PC-9 (cell line): Measurements from ENCODE around the gene NR4A1. TPM values are rescaled to one million over a fixed set of nuclear protein-coding genes. Genes with fewer than 3 reads are reported as not detected.

Source experiments
- BruUV-seq: library from RNA; stranded (reverse); fragments of 400-500 nt; replicated peaks from 2 replicates; lab custom pipeline; 2021; lab: Mats Ljungman, UMichigan
- CTCF ChIA-PET: fragments of 300-600 bp; sonication (Branson Sonifier 250); formaldehyde crosslinking; loops from one replicate; lab custom pipeline; 2022; ENCODE audit warnings: antibody characterized with exemption; lab: Charles Lee
- POLR2A ChIA-PET: fragments of 300-600 bp; sonication (Branson Sonifier 250); formaldehyde crosslinking; loops from one replicate; lab custom pipeline; 2022; ENCODE audit warnings: antibody characterized with exemption; ENCODE audit not compliant: unreplicated experiment; lab: Charles Lee
- DNase-seq, 2 experiments: peaks; one replicate each; pipeline versions ENCODE4 v3.0.0 to v3.0.0-alpha.2; 2015 to 2022; ENCODE audit warnings: mixed read lengths in 1 of 2
- H2AFZ ChIP-seq: fragments of 200-600 bp; sonication (generic); 2 replicates; pipeline ENCODE4 v1.8.1; 2017; ENCODE audit warnings: antibody characterized with exemption
- H3F3A ChIP-seq: fragments of 200-600 bp; sonication (generic); 2 replicates; pipeline ENCODE4 v1.8.1; 2017; ENCODE audit warnings: antibody characterized with exemption, mild to moderate bottlenecking, low read depth; ENCODE audit not compliant: insufficient read depth
- H3K27ac ChIP-seq: fragments of 200-600 bp; sonication (generic); 2 replicates; pipeline ENCODE4 v1.6.1; 2016; ENCODE audit warnings: mixed run types
- H3K27me3 ChIP-seq: fragments of 200-600 bp; sonication (generic); 2 replicates; pipeline ENCODE4 v1.6.1; 2016; ENCODE audit warnings: low read depth, mixed run types; ENCODE audit not compliant: insufficient read depth
- H3K36me3 ChIP-seq: fragments of 200-600 bp; sonication (generic); 2 replicates; pipeline ENCODE4 v1.6.1; 2016; ENCODE audit warnings: low read depth, mixed run types
- H3K4me1 ChIP-seq: fragments of 200-600 bp; sonication (generic); replicated peaks from 2 replicates; pipeline ENCODE4 v1.6.1; 2016; ENCODE audit warnings: mixed run types; ENCODE audit not compliant: insufficient read depth
- H3K4me2 ChIP-seq: fragments of 200-600 bp; sonication (generic); 2 replicates; pipeline ENCODE4 v1.6.1; 2017; ENCODE audit warnings: mixed run types
- H3K4me3 ChIP-seq: fragments of 200-600 bp; sonication (generic); 2 replicates; pipeline ENCODE4 v1.6.1; 2016; ENCODE audit warnings: mixed run types
- H3K79me2 ChIP-seq: fragments of 200-600 bp; sonication (generic); 2 replicates; pipeline ENCODE4 v1.6.1; 2017; ENCODE audit warnings: low read depth, mixed run types
- H3K9me2 ChIP-seq: fragments of 200-600 bp; sonication (generic); 2 replicates; pipeline ENCODE4 v1.8.1; 2017; ENCODE audit warnings: mild to moderate bottlenecking; ENCODE audit not compliant: insufficient read depth
- H3K9me3 ChIP-seq: fragments of 200-600 bp; sonication (generic); 2 replicates; pipeline ENCODE4 v1.8.1; 2016; ENCODE audit warnings: low read depth; ENCODE audit not compliant: insufficient read depth
- H4K20me1 ChIP-seq: fragments of 200-600 bp; sonication (generic); 2 replicates; pipeline ENCODE4 v1.8.1; 2017; ENCODE audit not compliant: insufficient read depth
- EZH2 ChIP-seq: fragments of 200-600 bp; sonication (generic); IDR thresholded peaks from 2 replicates; pipeline ENCODE4 v1.8.0; 2017; ENCODE audit warnings: antibody characterized with exemption, low read depth
- intact Hi-C: fragments of 100-400 bp; cut with micrococcal nuclease; formaldehyde crosslinking; loops from one replicate; pipeline ENCODE4 v1.10.0; 2022; ENCODE audit not compliant: unreplicated experiment
- total RNA-seq: library from RNA; stranded (reverse); gene quantifications from 2 replicates; pipeline ENCODE4 v1.2.3, GENCODE V29; 2021
- TF ChIP-seq, protein P1 (sequence below): fragments of 200-600 bp; sonication (generic); conservative IDR thresholded peaks from 2 replicates; pipeline ENCODE4 v1.6.1; 2017; ENCODE audit warnings: mixed run types, antibody characterized with exemption, mild to moderate bottlenecking, moderate library complexity

NR4A1 gene
- total RNA-seq, 1 experiment from 2014 or later = 6.5 TPM

DNA sequence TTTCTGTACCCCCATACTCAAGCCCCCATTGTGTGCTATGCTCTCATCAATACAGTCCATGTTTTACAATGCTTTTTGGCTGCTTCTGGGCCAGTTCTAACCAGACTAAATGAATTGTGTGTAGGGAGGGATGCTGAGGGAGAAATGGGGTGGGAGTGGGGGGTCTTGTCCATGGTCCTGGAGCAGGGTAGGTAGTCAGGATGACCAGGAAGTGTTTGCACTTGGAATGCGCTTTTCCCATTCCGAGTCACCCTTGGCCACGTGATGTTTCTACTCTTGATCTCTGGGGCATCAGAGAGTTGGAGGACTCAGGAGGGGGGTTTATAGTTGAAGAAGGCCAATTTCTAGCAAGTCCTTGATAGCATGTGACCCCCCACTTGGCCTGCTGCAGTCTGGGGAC is 27.0 kb downstream of the NR4A1 start:
- Histone ChIP-seq H3K4me2 (no peak overlapping the region), H3K9me3 (no peaks in the 10 kb centered on the region), H3K27me3 (no peaks in the 10 kb centered on the region), H3K4me1 (no peaks in the 10 kb centered on the region), H4K20me1 (peaks cover 26% of the 10 kb centered on the region), H3K36me3 (peaks cover 8% of the 10 kb centered on the region; the same call in 1 of the 2 replicates), H3K9me2 (no peaks in the 10 kb centered on the region), H3K4me3 (no peak overlapping the region), H3K27ac (no peak overlapping the region), H3K79me2 (peaks cover 22% of the 10 kb centered on the region; the same call in 1 of the 2 replicates), H2AFZ (no peak overlapping the region), H3F3A (peaks cover 11% of the 10 kb centered on the region; the same call in 1 of the 2 replicates)
- no peak for DNase-seq
- no TSS peak for BruUV-seq
- intact Hi-C loops = no loop called here
- ChIA-PET POLR2A (no interaction called here), CTCF (no interaction called here)
- TF ChIP-seq, protein P1, sequence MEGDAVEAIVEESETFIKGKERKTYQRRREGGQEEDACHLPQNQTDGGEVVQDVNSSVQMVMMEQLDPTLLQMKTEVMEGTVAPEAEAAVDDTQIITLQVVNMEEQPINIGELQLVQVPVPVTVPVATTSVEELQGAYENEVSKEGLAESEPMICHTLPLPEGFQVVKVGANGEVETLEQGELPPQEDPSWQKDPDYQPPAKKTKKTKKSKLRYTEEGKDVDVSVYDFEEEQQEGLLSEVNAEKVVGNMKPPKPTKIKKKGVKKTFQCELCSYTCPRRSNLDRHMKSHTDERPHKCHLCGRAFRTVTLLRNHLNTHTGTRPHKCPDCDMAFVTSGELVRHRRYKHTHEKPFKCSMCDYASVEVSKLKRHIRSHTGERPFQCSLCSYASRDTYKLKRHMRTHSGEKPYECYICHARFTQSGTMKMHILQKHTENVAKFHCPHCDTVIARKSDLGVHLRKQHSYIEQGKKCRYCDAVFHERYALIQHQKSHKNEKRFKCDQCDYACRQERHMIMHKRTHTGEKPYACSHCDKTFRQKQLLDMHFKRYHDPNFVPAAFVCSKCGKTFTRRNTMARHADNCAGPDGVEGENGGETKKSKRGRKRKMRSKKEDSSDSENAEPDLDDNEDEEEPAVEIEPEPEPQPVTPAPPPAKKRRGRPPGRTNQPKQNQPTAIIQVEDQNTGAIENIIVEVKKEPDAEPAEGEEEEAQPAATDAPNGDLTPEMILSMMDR = no peak
- TF ChIP-seq EZH2 = no peak

DNA sequence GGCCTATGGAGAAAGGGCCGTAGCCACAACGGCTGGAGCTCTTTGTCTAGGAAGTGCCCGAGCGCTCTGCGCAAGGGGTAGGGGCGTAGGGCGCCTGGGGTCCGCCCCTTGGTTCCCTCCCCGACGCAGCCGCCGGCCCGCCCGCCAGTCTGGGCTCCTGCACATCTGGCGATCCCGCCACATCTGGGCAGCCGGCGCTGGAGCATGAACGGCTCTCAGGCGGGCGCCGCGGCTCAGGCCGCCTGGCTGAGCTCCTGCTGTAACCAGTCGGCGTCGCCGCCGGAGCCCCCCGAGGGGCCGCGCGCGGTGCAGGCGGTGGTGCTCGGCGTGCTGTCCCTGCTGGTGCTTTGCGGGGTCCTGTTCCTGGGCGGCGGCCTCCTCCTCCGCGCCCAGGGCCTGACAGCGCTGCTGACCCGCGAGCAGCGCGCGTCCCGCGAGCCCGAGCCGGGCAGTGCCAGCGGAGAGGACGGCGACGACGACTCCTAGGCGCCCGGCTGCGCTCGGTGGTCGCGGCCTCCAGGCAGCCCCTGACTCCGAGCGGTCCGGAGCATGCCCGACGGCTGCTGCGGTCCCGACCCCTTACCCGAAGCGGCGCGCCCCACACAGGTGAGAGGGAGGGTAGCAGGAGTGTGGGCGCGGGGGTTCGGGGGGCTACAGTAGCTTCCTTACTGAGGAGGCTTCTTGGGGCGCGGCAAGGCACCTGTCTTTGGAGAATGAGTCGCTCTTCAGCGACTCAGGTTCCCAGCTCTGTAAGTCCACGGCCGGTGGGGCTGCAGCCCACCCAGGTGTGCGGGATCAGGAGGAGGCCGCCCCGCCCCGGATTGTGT is 28.5 kb downstream of the NR4A1 start, which contains the start of gene SMIM41:
Gene SMIM41, plus strand, starts transcription at position 129 of the 827 bp plus-strand sequence. Its CDS starts 76 bp downstream, at position 205.
- no peak within 1 kb of the TSS for H3K4me3 ChIP-seq
- H3K27ac ChIP-seq = no peak within 1 kb of the TSS
- DNase-seq = no peak
- no peaks in the 10 kb centered on the region for H3K36me3 ChIP-seq
- H3K27me3 ChIP-seq = no peaks in the 10 kb centered on the region
- no peaks in the 10 kb centered on the region for H3K9me3 ChIP-seq
- no peak within 1 kb of the TSS for H2AFZ ChIP-seq
- H3K4me2 ChIP-seq = no peak within 1 kb of the TSS
- peaks cover 11% of the 10 kb centered on the region; the same call in 1 of the 2 replicates for H3F3A ChIP-seq
- ChIA-PET POLR2A (no interaction called here), CTCF (no interaction called here)
- H4K20me1 ChIP-seq = peaks cover 18% of the 10 kb centered on the region
- H3K79me2 ChIP-seq = 0 out of 2 replicates have a peak, but pooled peaks cover 7% of the 10 kb centered on the region
- intact Hi-C loops = no loop called here
- no peak for TF ChIP-seq EZH2
- TF ChIP-seq, protein P1 = no peak
- no peaks in the 10 kb centered on the region for H3K4me1 ChIP-seq
- no peaks in the 10 kb centered on the region for H3K9me2 ChIP-seq
- no TSS peak for BruUV-seq

DNA sequence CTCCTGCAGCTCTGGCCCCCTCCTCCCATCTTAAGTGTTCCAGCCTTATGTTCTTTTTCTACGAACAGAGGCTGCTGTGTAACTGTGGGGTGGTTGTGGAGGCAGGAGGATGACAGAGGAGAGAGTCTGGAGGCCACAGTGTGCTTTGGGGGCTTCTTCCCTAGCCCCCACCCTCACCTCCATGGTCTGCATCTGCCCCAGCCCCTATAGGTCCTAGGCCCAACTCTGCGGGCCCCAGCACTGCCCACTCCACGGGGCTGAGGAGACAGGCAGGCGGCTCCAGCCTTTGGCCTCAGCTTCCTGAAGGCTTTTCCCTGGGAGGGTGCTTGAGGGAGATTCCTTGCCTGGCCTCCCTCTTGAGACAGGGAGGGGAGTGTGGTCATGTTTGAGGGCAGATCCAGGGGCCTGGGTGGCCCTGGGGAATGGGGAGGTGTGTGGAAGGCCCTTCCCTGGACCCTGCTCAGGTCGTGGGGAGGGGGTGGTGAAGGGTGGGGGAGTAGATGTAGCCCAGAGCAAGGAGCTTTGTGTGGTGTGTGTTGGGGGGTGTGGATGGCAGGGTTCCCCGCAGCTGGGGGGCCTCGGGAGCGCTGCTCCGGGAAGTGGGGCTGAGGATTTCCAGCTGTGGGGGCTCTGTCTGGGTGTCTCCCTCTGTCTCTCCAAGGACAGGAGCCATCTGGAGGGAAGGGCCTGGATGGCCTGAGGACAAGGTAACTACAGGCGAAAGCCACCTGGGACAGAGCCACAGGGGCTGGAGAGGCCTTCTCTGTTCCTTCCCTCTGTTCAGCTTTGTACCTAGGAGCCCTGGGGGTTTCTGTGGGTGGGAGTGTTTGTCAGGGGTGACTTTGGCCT is 29.4 kb downstream of the NR4A1 start:
- intact Hi-C loops = no loop called here
- no peak for DNase-seq
- TF ChIP-seq EZH2 = no peak
- Histone ChIP-seq H3K9me3 (no peaks in the 10 kb centered on the region), H3F3A (peaks cover 11% of the 10 kb centered on the region; the same call in 1 of the 2 replicates), H3K27me3 (no peaks in the 10 kb centered on the region), H3K4me3 (no peak overlapping the region), H3K27ac (no peak overlapping the region), H4K20me1 (peaks cover 12% of the 10 kb centered on the region; the same call in 1 of the 2 replicates), H3K36me3 (no peaks in the 10 kb centered on the region), H3K79me2 (no peaks in the 10 kb centered on the region), H2AFZ (no peak overlapping the region), H3K4me1 (no peaks in the 10 kb centered on the region), H3K9me2 (no peaks in the 10 kb centered on the region), H3K4me2 (no peak overlapping the region)
- POLR2A ChIA-PET = no interaction called here
- CTCF ChIA-PET = interaction anchor here (0.5 to 0.6 kb wide), 2 partner anchors 21 to 57 kb away, joined by 3 to 11 read pairs; no protein-coding TSS in a partner anchor
- BruUV-seq = no TSS peak
